Breast epithelium (tissue), 4 donors: ENCODE results near the gene AK6. TPM values are rescaled to one million over a fixed set of nuclear protein-coding genes. Genes with fewer than 3 reads are reported as not detected.

Source experiments
- DNase-seq, 2 donors: peaks; one replicate each; pipeline ENCODE4 v3.0.0-alpha.2; 2019; ENCODE audit warnings: low spot score in 2 of 2
- H3K27ac ChIP-seq, 2 donors: fragments of 200-600 bp; sonication (generic) in 1 of 2; one replicate each; pipeline ENCODE4 v1.5.1; 2016 to 2019; ENCODE audit warnings: mild to moderate bottlenecking in 1 of 2
- H3K27me3 ChIP-seq, 2 donors: fragments of 200-600 bp; sonication (generic) in 1 of 2; one replicate each; pipeline versions ENCODE4 v1.5.1 to v1.6.0; 2017 to 2019; ENCODE audit warnings: control low read depth in 1 of 2, mild to moderate bottlenecking in 1 of 2
- H3K36me3 ChIP-seq: fragments of 200-600 bp; one replicate; pipeline ENCODE4 v1.5.1; 2019
- H3K4me1 ChIP-seq, 2 donors: fragments of 200-600 bp; sonication (generic); one replicate each; pipeline ENCODE4 v1.5.1; 2016 to 2019; ENCODE audit warnings: control low read depth in 1 of 2
- H3K4me3 ChIP-seq, 3 donors: fragments of 200-600 bp; sonication (generic); 1 replicate in 2 of 3; 2 replicates in 1 of 3; pipeline ENCODE4 v1.5.1; 2016 to 2019; ENCODE audit warnings: mild to moderate bottlenecking in 3 of 3, moderate library complexity in 2 of 3
- H3K9me3 ChIP-seq, 2 donors: fragments of 200-600 bp; sonication (generic) in 1 of 2; one replicate each; pipeline ENCODE4 v1.5.1; 2016 to 2019; ENCODE audit warnings: control low read depth in 1 of 2
- CTCF ChIP-seq, 3 donors: fragments of 450-650 bp; IDR thresholded peaks; one replicate each; pipeline ENCODE4 v1.5.1; 2016 to 2017; ENCODE audit warnings: antibody characterized with exemption in 3 of 3, mild to moderate bottlenecking in 3 of 3, moderate library complexity in 3 of 3
- POLR2A ChIP-seq: fragments of 450-650 bp; IDR thresholded peaks from one replicate; pipeline ENCODE4 v1.6.1; 2016; ENCODE audit warnings: antibody characterized with exemption, mild to moderate bottlenecking, moderate library complexity
- POLR2AphosphoS5 ChIP-seq, 3 donors: sonication (generic); formaldehyde crosslinking; IDR thresholded peaks; one replicate each; pipeline ENCODE4 v1.6.1; 2017; ENCODE audit warnings: antibody characterized with exemption in 3 of 3
- intact Hi-C: fragments of 100-400 bp; cut with DNase I; formaldehyde crosslinking; loops from one replicate; pipeline ENCODE4 v1.15.1; 2023; ENCODE audit warnings: low total_unique reads
- total RNA-seq, 3 donors: library from RNA; depleted of rRNA; stranded (reverse); fragments of >200 nt; gene quantifications; one replicate each; pipeline ENCODE4 v1.1.0, GENCODE V29; 2016

The AK6 gene
- total RNA-seq, 3 donors from 2014 or later = 19.5 to 35.8 (median 25.6) TPM

DNA sequence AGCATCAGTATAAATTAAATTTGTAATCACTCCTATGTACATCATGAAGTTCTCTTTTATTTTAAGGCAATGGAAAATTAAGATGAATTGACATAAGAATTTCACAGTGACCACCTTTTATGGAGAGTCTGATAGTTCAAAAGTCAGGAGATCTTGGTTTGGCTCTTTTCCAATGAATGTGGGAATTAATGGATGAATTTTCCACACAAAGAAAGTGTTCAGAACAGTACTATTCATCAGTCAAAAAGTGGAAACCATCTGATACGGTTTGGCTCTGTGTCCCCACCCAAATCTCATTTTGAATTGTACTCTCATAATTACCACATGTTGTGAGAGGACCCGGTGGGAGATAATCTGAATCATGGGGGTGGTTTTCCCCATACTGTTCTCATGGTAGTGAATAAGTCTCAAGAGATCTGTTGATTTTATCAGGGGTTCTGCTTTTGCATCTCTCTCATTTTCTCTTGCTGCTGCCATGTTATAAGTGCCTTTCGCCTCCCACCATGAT lies 61.2 kb downstream of the AK6 start:
- Histone ChIP-seq H3K4me3 (no peak overlapping the region), H3K27ac (no peak overlapping the region), H3K36me3 (no peaks in the 10 kb centered on the region), H3K9me3 (no peaks in the 10 kb centered on the region), H3K4me1 (no peaks in the 10 kb centered on the region), H3K27me3 (no peaks in the 10 kb centered on the region)
- intact Hi-C loops = no loop called here
- DNase-seq = no peak
- TF ChIP-seq POLR2AphosphoS5 (IDR thresholded peaks at IDR 0.05) (no peak), CTCF (IDR thresholded peaks at IDR 0.05) (no peak)

GRCh38 chr5:69305512-69305911 lies 63.8 kb downstream of the AK6 start:
- Histone ChIP-seq H3K27me3 (no peaks in the 10 kb centered on the region), H3K27ac (no peak overlapping the region), H3K9me3 (no peaks in the 10 kb centered on the region), H3K36me3 (no peaks in the 10 kb centered on the region), H3K4me3 (no peak overlapping the region), H3K4me1 (no peaks in the 10 kb centered on the region)
- no peak for DNase-seq
- no peak for TF ChIP-seq CTCF (IDR thresholded peaks at IDR 0.05)
- TF ChIP-seq POLR2AphosphoS5 (IDR thresholded peaks at IDR 0.05) = no peak
- TF ChIP-seq POLR2A = no peak
- intact Hi-C loops = no loop called here

Other genes starting within 250 kb of the AK6 start
- gene CCNB1, start 202.4 kb downstream of the AK6 start, total RNA-seq = 1 to 10 TPM; 5.6 to 9.4 (median 7.5) TPM
- 1 to 10 TPM; 2.6 to 6.1 (median 2.9) TPM for gene CENPH, start 179.9 kb downstream of the AK6 start, total RNA-seq
- 10 to 100 TPM; 13.4 to 28.7 (median 20.3) TPM for gene CDK7, start 134.6 kb downstream of the AK6 start, total RNA-seq
- gene CCDC125, start 36.7 kb downstream of the AK6 start, total RNA-seq = 10 to 100 TPM in 2 of 3 donors, 1 to 10 TPM in 1; 6.6 to 18.4 (median 13.8) TPM
- 10 to 100 TPM; 35.4 to 44.9 (median 38.3) TPM for gene TAF9, start within 50 bp of the AK6 start, total RNA-seq
- gene RAD17, start 298 bp upstream of the AK6 start, total RNA-seq = 10 to 100 TPM; 14.6 to 24.1 (median 14.7) TPM
- 10 to 100 TPM in 2 of 3 donors, under 1 TPM in 1; 0.32 to 24.7 (median 11.1) TPM for gene MARVELD2, start 45.6 kb upstream of the AK6 start, total RNA-seq
- gene OCLN, start 123.3 kb upstream of the AK6 start, total RNA-seq = 10 to 100 TPM in 2 of 3 donors, under 1 TPM in 1; 0.48 to 85.6 (median 35.7) TPM
- 10 to 100 TPM; 22.4 to 35.1 (median 28.8) TPM for gene GTF2H2C, start 190.7 kb upstream of the AK6 start, total RNA-seq